LNCAP (cell line): ENCODE measurements around the gene NXT1.

Experiments
- TF ChIP-seq, protein P1 (sequence below): fragments of 450-650 bp; IDR thresholded peaks from 2 replicates; pipeline ENCODE4 v1.5.1; 2017; ENCODE audit warnings: mild to moderate bottlenecking

Gene NXT1

DNA sequence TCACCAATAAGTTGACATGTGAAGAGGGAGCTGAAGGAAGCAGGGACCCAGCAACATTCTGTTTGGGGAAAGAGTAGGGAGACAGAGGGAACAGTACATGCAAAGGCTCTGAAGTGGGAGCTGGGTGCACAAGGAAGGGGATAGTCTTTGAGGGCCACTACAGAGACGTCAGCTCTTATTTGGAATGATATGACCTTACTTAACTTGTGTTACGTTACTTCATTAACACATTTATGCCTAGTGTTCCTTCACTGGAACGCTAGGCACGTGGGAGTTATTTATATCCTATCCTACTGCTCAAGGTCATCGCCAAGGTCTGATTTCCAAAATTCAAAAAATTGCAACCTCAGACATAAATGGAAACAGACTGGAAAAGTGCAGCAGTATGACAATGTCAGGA lies 50.5 kb downstream of the NXT1 start:
- TF ChIP-seq, protein P1, sequence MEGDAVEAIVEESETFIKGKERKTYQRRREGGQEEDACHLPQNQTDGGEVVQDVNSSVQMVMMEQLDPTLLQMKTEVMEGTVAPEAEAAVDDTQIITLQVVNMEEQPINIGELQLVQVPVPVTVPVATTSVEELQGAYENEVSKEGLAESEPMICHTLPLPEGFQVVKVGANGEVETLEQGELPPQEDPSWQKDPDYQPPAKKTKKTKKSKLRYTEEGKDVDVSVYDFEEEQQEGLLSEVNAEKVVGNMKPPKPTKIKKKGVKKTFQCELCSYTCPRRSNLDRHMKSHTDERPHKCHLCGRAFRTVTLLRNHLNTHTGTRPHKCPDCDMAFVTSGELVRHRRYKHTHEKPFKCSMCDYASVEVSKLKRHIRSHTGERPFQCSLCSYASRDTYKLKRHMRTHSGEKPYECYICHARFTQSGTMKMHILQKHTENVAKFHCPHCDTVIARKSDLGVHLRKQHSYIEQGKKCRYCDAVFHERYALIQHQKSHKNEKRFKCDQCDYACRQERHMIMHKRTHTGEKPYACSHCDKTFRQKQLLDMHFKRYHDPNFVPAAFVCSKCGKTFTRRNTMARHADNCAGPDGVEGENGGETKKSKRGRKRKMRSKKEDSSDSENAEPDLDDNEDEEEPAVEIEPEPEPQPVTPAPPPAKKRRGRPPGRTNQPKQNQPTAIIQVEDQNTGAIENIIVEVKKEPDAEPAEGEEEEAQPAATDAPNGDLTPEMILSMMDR, result no peak

DNA sequence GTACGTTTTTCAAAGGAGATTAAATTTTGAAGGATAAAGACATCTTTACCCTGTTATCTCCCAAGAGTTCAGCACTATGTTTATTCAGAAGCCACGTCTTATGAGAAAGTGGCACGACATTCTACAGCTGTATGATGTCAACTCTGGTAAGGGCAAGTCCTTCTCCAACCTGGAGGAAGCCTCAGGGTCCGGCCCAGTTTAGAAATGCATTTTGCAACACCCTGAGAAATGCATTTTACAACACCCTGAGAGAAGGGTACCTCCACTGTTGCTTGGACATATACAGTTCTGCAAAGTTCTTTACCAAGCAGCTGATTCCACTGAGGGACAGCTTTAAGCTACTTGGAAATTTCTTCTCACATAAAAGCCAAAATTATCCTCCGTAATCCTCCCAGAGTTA lies 53.2 kb downstream of the NXT1 start:
- TF ChIP-seq, protein P1, result no peak

DNA sequence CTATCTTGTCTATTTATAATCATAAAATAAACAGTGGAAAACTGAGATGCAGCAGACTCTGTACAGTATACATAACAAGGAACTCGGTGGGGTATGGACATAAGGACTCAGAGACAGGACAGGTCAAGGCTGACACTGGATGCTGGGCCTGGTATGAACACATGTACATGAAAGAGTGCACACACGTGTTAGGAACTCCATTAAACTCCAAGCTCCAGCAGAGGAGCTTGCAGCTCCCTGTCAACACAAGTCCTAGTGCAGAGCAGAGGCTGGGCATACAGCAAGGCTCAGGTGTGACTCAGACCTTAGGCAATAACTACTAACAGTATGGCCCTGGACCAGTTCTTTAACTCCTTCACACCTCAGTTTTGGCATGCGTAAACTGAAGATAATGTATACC lies 53.6 kb downstream of the NXT1 start:
- TF ChIP-seq, protein P1, result no peak
